ENCODE data around the gene RSPO3. TPM values are rescaled to one million over a fixed set of nuclear protein-coding genes. Genes with fewer than 3 reads are reported as not detected.

The RSPO3 gene
- total and polyA plus RNA-seq, 9 of the 15 experiments (the other 6 are each of a cell fraction or from before 2014, with no cell fraction given): not detected

DNA sequence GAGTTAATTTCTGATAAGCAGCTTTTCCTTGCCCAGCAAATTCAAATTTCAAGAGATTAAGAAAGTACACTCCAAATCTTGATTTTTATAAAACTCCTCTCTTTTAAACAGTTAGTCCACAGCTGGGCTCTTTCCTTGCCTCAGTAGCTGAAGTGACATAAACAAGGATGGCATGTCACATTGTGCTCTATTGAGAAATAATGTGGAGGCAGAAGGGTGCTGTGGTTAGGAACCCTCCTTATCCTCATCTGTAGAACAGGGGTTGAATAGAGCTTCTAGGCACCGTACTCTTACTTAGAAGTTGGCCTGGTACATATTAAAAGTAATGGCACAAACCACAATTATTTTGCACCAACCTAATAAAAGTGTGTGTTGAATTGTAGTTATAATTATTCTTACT, 70.3 kb downstream of the RSPO3 start:
- Histone ChIP-seq H3K4me3 (no peak overlapping the region), H3K79me2 (ENCODE audit: control insufficient read depth, insufficient read depth, low read length) (no peaks in the 10 kb centered on the region), H4K20me1 (replicated peaks; ENCODE audit: control insufficient read depth, insufficient read depth, low read length) (no peaks in the 10 kb centered on the region), H3K27ac (ENCODE audit: extremely low read depth, low read depth, low read length) (no peak overlapping the region), H3K4me1 (replicated peaks in 1 of 2; ENCODE audit: control insufficient read depth in 2 of 2, insufficient read depth in 2 of 2, low read length in 2 of 2) (no peaks in the 10 kb centered on the region), H2AFZ (ENCODE audit: low read depth, low read length) (no peak overlapping the region), H3K9ac (ENCODE audit: insufficient read depth in 1 of 2, low read depth in 2 of 2, low read length in 2 of 2) (no peak overlapping the region), H3K9me1 (ENCODE audit: control insufficient read depth, insufficient read depth, low read length) (no peaks in the 10 kb centered on the region), H3K36me3 (ENCODE audit: control insufficient read depth, insufficient read depth, low read length) (no peaks in the 10 kb centered on the region), H3K9me3 (replicated peaks; ENCODE audit: control insufficient read depth, insufficient read depth, low read depth, low read length) (no peaks in the 10 kb centered on the region), H3K4me2 (ENCODE audit: insufficient read depth, low read length) (no peak overlapping the region), H3K27me3 (ENCODE audit: control insufficient read depth in 2 of 2, insufficient read depth in 2 of 2, low read length in 2 of 2) (no peaks in the 10 kb centered on the region)
- no TSS peak for BruUV-seq (replicated peaks)
- ATAC-seq (no peak), FAIRE-seq (no peak), DNase-seq (ENCODE audit: extremely low read depth in 1 of 4, low spot score in 3 of 4) (no peak)
- ChIA-PET POLR2A (no interaction called here), CTCF (ENCODE audit: low intra/inter-chr PET ratio) (no interaction called here)
- intact Hi-C loops (cut with micrococcal nuclease) (loop anchor here (5.0 kb wide), 1 partner anchor 234 kb away; no protein-coding TSS in a partner anchor), in situ Hi-C loops (cut with MboI) (no loop called here)
- TF ChIP-seq, protein P1, sequence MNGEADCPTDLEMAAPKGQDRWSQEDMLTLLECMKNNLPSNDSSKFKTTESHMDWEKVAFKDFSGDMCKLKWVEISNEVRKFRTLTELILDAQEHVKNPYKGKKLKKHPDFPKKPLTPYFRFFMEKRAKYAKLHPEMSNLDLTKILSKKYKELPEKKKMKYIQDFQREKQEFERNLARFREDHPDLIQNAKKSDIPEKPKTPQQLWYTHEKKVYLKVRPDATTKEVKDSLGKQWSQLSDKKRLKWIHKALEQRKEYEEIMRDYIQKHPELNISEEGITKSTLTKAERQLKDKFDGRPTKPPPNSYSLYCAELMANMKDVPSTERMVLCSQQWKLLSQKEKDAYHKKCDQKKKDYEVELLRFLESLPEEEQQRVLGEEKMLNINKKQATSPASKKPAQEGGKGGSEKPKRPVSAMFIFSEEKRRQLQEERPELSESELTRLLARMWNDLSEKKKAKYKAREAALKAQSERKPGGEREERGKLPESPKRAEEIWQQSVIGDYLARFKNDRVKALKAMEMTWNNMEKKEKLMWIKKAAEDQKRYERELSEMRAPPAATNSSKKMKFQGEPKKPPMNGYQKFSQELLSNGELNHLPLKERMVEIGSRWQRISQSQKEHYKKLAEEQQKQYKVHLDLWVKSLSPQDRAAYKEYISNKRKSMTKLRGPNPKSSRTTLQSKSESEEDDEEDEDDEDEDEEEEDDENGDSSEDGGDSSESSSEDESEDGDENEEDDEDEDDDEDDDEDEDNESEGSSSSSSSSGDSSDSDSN (IDR thresholded peaks at IDR 0.05; ENCODE audit: borderline replicate concordance in 1 of 2, low read depth in 2 of 2, low read length in 2 of 2): no peak
- TF ChIP-seq, protein P2, sequence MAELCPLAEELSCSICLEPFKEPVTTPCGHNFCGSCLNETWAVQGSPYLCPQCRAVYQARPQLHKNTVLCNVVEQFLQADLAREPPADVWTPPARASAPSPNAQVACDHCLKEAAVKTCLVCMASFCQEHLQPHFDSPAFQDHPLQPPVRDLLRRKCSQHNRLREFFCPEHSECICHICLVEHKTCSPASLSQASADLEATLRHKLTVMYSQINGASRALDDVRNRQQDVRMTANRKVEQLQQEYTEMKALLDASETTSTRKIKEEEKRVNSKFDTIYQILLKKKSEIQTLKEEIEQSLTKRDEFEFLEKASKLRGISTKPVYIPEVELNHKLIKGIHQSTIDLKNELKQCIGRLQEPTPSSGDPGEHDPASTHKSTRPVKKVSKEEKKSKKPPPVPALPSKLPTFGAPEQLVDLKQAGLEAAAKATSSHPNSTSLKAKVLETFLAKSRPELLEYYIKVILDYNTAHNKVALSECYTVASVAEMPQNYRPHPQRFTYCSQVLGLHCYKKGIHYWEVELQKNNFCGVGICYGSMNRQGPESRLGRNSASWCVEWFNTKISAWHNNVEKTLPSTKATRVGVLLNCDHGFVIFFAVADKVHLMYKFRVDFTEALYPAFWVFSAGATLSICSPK (IDR thresholded peaks at IDR 0.05; ENCODE audit: borderline replicate concordance): no peak
- no peak for TF ChIP-seq TSC22D4 (tag; IDR thresholded peaks at IDR 0.05)
- 0% methylated on average over 1 of the region's 1 CpG for WGBS (ENCODE audit: insufficient coverage, low coverage, missing lambda C conversion rate)

Data from K562 (cell line).